ENCODE data around the gene LTO1. TPM values are rescaled to one million over a fixed set of nuclear protein-coding genes. Genes with fewer than 3 reads are reported as not detected.

LTO1 gene
- total RNA-seq, 4 donors from 2014 or later, result 13.3 to 35.2 (median 22.8) TPM

- TF ChIP-seq CTCF (IDR thresholded peaks at IDR 0.05; ENCODE audit: low read depth), result no peak
These were observed 40.3 kb upstream of the LTO1 start for GRCh38 chr11:69715446-69715845.

GRCh38 chr11:69711822-69712801, 37.0 kb upstream of the LTO1 start:
- TF ChIP-seq CTCF (IDR thresholded peaks at IDR 0.05; ENCODE audit: low read depth), result no peak

GRCh38 chr11:69708736-69709401, 33.7 kb upstream of the LTO1 start:
- TF ChIP-seq CTCF (IDR thresholded peaks at IDR 0.05; ENCODE audit: low read depth), result no peak

- TF ChIP-seq CTCF (IDR thresholded peaks at IDR 0.05; ENCODE audit: low read depth), result no peak
These were observed 32.0 kb upstream of the LTO1 start for GRCh38 chr11:69707176-69707575.

GRCh38 chr11:69705901-69706787, 31.0 kb upstream of the LTO1 start:
- TF ChIP-seq CTCF (IDR thresholded peaks at IDR 0.05; ENCODE audit: low read depth), result no peak

GRCh38 chr11:69705351-69705811, 30.2 kb upstream of the LTO1 start:
- TF ChIP-seq CTCF (IDR thresholded peaks at IDR 0.05; ENCODE audit: low read depth), result no peak
